ENCODE results near the gene MOV10.

The MOV10 gene

DNA sequence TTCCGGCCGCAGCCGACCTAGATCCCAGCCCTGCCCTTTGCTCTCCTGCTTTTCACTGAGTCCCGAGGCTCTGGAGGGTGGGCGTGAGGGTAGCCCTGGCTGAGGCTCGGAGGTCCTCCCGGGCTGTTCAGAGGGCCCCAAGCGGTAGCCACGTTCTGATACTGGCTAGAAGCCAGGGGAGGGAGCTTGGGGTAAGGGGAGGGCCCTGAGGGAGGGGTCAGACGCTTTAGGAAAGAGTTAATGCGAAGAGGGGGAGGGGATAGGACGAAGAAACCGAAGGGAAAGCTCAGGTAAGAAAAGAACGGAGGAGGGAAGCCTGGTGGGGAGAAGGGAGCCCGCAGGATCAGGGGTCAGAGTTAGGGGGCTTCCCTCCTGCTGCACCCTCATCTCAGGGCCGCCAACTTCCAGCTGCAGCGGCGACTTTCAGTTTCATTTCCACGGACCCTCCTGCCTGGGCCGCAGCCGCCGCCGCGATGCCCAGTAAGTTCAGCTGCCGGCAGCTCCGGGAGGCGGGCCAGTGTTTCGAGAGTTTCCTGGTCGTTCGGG is at the start of gene MOV10 (continued):
- TF ChIP-seq, protein P1, sequence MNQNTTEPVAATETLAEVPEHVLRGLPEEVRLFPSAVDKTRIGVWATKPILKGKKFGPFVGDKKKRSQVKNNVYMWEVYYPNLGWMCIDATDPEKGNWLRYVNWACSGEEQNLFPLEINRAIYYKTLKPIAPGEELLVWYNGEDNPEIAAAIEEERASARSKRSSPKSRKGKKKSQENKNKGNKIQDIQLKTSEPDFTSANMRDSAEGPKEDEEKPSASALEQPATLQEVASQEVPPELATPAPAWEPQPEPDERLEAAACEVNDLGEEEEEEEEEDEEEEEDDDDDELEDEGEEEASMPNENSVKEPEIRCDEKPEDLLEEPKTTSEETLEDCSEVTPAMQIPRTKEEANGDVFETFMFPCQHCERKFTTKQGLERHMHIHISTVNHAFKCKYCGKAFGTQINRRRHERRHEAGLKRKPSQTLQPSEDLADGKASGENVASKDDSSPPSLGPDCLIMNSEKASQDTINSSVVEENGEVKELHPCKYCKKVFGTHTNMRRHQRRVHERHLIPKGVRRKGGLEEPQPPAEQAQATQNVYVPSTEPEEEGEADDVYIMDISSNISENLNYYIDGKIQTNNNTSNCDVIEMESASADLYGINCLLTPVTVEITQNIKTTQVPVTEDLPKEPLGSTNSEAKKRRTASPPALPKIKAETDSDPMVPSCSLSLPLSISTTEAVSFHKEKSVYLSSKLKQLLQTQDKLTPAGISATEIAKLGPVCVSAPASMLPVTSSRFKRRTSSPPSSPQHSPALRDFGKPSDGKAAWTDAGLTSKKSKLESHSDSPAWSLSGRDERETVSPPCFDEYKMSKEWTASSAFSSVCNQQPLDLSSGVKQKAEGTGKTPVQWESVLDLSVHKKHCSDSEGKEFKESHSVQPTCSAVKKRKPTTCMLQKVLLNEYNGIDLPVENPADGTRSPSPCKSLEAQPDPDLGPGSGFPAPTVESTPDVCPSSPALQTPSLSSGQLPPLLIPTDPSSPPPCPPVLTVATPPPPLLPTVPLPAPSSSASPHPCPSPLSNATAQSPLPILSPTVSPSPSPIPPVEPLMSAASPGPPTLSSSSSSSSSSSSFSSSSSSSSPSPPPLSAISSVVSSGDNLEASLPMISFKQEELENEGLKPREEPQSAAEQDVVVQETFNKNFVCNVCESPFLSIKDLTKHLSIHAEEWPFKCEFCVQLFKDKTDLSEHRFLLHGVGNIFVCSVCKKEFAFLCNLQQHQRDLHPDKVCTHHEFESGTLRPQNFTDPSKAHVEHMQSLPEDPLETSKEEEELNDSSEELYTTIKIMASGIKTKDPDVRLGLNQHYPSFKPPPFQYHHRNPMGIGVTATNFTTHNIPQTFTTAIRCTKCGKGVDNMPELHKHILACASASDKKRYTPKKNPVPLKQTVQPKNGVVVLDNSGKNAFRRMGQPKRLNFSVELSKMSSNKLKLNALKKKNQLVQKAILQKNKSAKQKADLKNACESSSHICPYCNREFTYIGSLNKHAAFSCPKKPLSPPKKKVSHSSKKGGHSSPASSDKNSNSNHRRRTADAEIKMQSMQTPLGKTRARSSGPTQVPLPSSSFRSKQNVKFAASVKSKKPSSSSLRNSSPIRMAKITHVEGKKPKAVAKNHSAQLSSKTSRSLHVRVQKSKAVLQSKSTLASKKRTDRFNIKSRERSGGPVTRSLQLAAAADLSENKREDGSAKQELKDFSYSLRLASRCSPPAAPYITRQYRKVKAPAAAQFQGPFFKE (tag by site-specific recombination; IDR thresholded peaks at IDR 0.05; ENCODE audit: borderline replicate concordance), result no peak
- TF ChIP-seq ZNF548 (tag by site-specific recombination; IDR thresholded peaks at IDR 0.05) (no peak), ZNF292 (tag by site-specific recombination; IDR thresholded peaks at IDR 0.05; ENCODE audit: borderline replicate concordance, low read depth) (no peak), ZNF394 (tag by site-specific recombination; IDR thresholded peaks at IDR 0.05; ENCODE audit: borderline replicate concordance) (peak; percentile 55; the same call in 1 of the 2 replicates), ZSCAN30 (tag by site-specific recombination; IDR thresholded peaks at IDR 0.05) (peak; percentile 27), ZFP69B (tag by site-specific recombination; IDR thresholded peaks at IDR 0.05) (0 out of 2 replicates have a peak, but pooled peaks have one; percentile 48), ZBTB48 (tag by site-specific recombination; IDR thresholded peaks at IDR 0.05) (peak; percentile 89), ZNF211 (tag by site-specific recombination; IDR thresholded peaks at IDR 0.05; ENCODE audit: low read depth) (no peak), BCL11A (tag by site-specific recombination; IDR thresholded peaks at IDR 0.05; ENCODE audit: low read depth) (peak; percentile 86), ZNF335 (tag by site-specific recombination; conservative IDR thresholded peaks at IDR 0.05) (peak; percentile 92), OSR2 (tag by site-specific recombination; IDR thresholded peaks at IDR 0.05) (peak; percentile 61; the same call in 1 of the 2 replicates), ZNF354C (tag by site-specific recombination; IDR thresholded peaks at IDR 0.05; ENCODE audit: borderline replicate concordance, low read depth) (no peak), ZNF24 (tag by site-specific recombination; IDR thresholded peaks at IDR 0.05) (peak; percentile 48; the same call in 1 of the 2 replicates), ZFP37 (tag by site-specific recombination; IDR thresholded peaks at IDR 0.05) (peak; percentile 90), ZBTB21 (tag by site-specific recombination; IDR thresholded peaks at IDR 0.05) (no peak), ZNF391 (tag by site-specific recombination; IDR thresholded peaks at IDR 0.05; ENCODE audit: borderline replicate concordance, low read depth) (peak; percentile 83; the same call in 1 of the 2 replicates), ZNF121 (tag by site-specific recombination; IDR thresholded peaks at IDR 0.05) (peak; percentile 67; the same call in 1 of the 2 replicates), HOXD13 (CRISPR knock-in tag; IDR thresholded peaks at IDR 0.05; ENCODE audit: borderline replicate concordance) (no peak), ZNF843 (tag by site-specific recombination; IDR thresholded peaks at IDR 0.05) (peak; percentile 55; the same call in 1 of the 2 replicates), SP2 (tag by site-specific recombination; IDR thresholded peaks at IDR 0.05) (peak; percentile 77), ZNF214 (tag by site-specific recombination; IDR thresholded peaks at IDR 0.05; ENCODE audit: borderline replicate concordance) (no peak)
- TF ChIP-seq, protein P2, sequence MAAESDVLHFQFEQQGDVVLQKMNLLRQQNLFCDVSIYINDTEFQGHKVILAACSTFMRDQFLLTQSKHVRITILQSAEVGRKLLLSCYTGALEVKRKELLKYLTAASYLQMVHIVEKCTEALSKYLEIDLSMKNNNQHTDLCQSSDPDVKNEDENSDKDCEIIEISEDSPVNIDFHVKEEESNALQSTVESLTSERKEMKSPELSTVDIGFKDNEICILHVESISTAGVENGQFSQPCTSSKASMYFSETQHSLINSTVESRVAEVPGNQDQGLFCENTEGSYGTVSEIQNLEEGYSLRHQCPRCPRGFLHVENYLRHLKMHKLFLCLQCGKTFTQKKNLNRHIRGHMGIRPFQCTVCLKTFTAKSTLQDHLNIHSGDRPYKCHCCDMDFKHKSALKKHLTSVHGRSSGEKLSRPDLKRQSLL (tag by site-specific recombination; IDR thresholded peaks at IDR 0.05), result no peak
- TF ChIP-seq, protein P3, sequence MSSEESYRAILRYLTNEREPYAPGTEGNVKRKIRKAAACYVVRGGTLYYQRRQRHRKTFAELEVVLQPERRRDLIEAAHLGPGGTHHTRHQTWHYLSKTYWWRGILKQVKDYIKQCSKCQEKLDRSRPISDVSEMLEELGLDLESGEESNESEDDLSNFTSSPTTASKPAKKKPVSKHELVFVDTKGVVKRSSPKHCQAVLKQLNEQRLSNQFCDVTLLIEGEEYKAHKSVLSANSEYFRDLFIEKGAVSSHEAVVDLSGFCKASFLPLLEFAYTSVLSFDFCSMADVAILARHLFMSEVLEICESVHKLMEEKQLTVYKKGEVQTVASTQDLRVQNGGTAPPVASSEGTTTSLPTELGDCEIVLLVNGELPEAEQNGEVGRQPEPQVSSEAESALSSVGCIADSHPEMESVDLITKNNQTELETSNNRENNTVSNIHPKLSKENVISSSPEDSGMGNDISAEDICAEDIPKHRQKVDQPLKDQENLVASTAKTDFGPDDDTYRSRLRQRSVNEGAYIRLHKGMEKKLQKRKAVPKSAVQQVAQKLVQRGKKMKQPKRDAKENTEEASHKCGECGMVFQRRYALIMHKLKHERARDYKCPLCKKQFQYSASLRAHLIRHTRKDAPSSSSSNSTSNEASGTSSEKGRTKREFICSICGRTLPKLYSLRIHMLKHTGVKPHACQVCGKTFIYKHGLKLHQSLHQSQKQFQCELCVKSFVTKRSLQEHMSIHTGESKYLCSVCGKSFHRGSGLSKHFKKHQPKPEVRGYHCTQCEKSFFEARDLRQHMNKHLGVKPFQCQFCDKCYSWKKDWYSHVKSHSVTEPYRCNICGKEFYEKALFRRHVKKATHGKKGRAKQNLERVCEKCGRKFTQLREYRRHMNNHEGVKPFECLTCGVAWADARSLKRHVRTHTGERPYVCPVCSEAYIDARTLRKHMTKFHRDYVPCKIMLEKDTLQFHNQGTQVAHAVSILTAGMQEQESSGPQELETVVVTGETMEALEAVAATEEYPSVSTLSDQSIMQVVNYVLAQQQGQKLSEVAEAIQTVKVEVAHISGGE (tag by site-specific recombination; conservative IDR thresholded peaks at IDR 0.05; ENCODE audit: low read depth), result peak; percentile 48; the same call in 1 of the 2 replicates
- TF ChIP-seq, protein P4, sequence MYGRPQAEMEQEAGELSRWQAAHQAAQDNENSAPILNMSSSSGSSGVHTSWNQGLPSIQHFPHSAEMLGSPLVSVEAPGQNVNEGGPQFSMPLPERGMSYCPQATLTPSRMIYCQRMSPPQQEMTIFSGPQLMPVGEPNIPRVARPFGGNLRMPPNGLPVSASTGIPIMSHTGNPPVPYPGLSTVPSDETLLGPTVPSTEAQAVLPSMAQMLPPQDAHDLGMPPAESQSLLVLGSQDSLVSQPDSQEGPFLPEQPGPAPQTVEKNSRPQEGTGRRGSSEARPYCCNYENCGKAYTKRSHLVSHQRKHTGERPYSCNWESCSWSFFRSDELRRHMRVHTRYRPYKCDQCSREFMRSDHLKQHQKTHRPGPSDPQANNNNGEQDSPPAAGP (tag by site-specific recombination; IDR thresholded peaks at IDR 0.05), result peak; percentile 84
- TF ChIP-seq, protein P5, sequence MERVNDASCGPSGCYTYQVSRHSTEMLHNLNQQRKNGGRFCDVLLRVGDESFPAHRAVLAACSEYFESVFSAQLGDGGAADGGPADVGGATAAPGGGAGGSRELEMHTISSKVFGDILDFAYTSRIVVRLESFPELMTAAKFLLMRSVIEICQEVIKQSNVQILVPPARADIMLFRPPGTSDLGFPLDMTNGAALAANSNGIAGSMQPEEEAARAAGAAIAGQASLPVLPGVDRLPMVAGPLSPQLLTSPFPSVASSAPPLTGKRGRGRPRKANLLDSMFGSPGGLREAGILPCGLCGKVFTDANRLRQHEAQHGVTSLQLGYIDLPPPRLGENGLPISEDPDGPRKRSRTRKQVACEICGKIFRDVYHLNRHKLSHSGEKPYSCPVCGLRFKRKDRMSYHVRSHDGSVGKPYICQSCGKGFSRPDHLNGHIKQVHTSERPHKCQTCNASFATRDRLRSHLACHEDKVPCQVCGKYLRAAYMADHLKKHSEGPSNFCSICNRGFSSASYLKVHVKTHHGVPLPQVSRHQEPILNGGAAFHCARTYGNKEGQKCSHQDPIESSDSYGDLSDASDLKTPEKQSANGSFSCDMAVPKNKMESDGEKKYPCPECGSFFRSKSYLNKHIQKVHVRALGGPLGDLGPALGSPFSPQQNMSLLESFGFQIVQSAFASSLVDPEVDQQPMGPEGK (tag by site-specific recombination; IDR thresholded peaks at IDR 0.05), result peak; percentile 96
